Measurements from ENCODE around the gene CECR2.
"Not testable (repeated sequence)": the region's sequence is repeated elsewhere in the genome, so short reads cannot be mapped to it uniquely, and the experiment has no call there.

Gene CECR2

GRCh38 chr22:17523925-17524324, 154.7 kb downstream of the CECR2 start:
- DNase-seq, result no peak

- no peak for DNase-seq
Observed at GRCh38 chr22:17536269-17536668, 167.0 kb downstream of the CECR2 start.

- DNase-seq, result no peak
Observed at GRCh38 chr22:17537155-17537554, 167.9 kb downstream of the CECR2 start.

- DNase-seq, result no peak
Observed at GRCh38 chr22:17540481-17540880, 171.2 kb downstream of the CECR2 start.

- no peak for DNase-seq
Observed at GRCh38 chr22:17541476-17541875, 172.2 kb downstream of the CECR2 start.

GRCh38 chr22:17542452-17542851, 173.2 kb downstream of the CECR2 start:
- DNase-seq, result no peak

- no peak for DNase-seq
Observed at GRCh38 chr22:17548010-17548755, 178.9 kb downstream of the CECR2 start.

GRCh38 chr22:17548756-17549035, 179.4 kb downstream of the CECR2 start:
- DNase-seq, result no peak

GRCh38 chr22:17549183-17549582, 179.9 kb downstream of the CECR2 start:
- DNase-seq, result no peak

GRCh38 chr22:17549655-17550054, 180.4 kb downstream of the CECR2 start:
- DNase-seq, result no peak

- no peak for DNase-seq
Observed at GRCh38 chr22:17552737-17553136, 183.5 kb downstream of the CECR2 start.

- no peak for DNase-seq
Observed at GRCh38 chr22:17554814-17555213, 185.6 kb downstream of the CECR2 start.

GRCh38 chr22:17559188-17559587, 189.9 kb downstream of the CECR2 start:
- no peak for DNase-seq

- no peak for DNase-seq
Observed at GRCh38 chr22:17562906-17563870, 193.9 kb downstream of the CECR2 start, which contains the start of gene SLC25A18. Gene SLC25A18 (plus strand): TSS chr22:17563498. CDS start chr22:17579945, 16,447 bp downstream.

GRCh38 chr22:17563936-17564391, 194.7 kb downstream of the CECR2 start:
- no peak for DNase-seq

GRCh38 chr22:17566016-17566687, 196.9 kb downstream of the CECR2 start:
- DNase-seq, result not testable (repeated sequence)

GRCh38 chr22:17566776-17567175, 197.5 kb downstream of the CECR2 start:
- no peak for DNase-seq

- DNase-seq, result no peak
Observed at GRCh38 chr22:17569971-17570511, 200.8 kb downstream of the CECR2 start.

- no peak for DNase-seq
Observed at GRCh38 chr22:17570851-17571631, 201.8 kb downstream of the CECR2 start.

GRCh38 chr22:17575151-17575550, 205.9 kb downstream of the CECR2 start:
- DNase-seq, result no peak

GRCh38 chr22:17575681-17576080, 206.4 kb downstream of the CECR2 start:
- DNase-seq, result no peak

- DNase-seq, result no peak
Observed at GRCh38 chr22:17576470-17576869, 207.2 kb downstream of the CECR2 start.
